HG03108 (cell line): ENCODE results near the gene BCL11B.
"Not testable (repeated sequence)": the region's sequence is repeated elsewhere in the genome, so short reads cannot be mapped to it uniquely, and the experiment has no call there.

Source experiments
- ATAC-seq: cut with Tn5 transposase; IDR thresholded peaks from one replicate; pipeline ENCODE4 v1.9.1; 2021; ENCODE audit warnings: moderate library complexity; ENCODE audit not compliant: unreplicated experiment

Gene BCL11B

GRCh38 chr14:99203080-99203479 is 68.9 kb downstream of the BCL11B start:
- ATAC-seq = no peak

DNA sequence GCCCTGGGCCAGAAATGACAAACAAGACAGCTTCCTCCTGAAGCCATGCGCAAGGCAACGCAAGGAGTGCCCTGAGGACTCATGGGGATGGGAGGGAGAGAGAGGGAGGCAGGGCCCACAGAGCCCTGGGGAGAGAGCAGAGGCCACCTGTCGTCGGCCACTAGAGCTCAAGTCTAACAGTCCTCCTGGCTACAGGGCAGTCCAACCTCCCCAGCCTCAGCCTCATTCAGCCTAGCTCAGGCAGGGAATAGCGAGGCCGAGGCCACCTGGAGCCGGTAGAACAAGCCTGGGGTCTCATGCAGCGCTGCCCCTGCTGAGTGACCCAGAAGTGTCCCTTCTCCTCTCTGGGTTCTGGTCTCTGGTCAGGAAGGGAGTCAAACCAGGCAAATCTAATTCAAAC is 69.5 kb downstream of the BCL11B start:
- no peak for ATAC-seq

DNA sequence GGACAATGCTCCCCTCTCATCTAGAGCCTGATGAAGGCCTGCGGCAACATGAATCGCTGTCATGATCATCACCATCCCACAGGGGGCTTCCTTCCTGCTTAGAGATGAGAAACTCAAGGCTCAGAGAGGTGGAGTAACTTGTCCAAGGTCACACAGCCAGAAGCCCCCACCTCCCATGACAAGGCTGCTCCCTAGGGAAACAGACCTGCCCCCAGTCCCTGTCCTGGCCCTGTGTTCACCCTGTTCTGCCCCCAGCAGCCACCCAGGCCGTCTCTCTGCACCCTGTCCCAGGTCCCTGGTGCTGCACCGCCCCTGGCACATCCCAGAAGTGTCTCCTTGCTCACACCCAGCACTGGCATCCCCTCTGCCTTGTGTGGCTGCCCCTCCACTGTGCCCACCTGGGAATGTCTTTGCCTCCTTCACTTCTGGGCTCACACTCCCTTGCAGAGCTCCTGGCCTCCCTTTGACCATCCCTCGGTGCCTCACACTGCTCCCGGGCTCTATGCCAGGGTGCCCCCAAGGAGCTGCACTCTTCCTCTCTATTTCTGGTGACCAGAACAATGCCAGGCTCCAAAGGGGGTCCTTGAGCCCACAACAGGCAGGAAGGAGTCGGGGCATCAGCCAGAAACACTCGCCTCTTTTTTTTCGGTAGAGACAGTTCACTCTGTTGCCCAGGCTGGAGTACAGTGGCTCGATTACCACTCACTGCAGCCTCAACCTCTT is 70.5 kb downstream of the BCL11B start:
- no peak for ATAC-seq

GRCh38 chr14:99200654-99201005 is 71.4 kb downstream of the BCL11B start:
- ATAC-seq = no peak

DNA sequence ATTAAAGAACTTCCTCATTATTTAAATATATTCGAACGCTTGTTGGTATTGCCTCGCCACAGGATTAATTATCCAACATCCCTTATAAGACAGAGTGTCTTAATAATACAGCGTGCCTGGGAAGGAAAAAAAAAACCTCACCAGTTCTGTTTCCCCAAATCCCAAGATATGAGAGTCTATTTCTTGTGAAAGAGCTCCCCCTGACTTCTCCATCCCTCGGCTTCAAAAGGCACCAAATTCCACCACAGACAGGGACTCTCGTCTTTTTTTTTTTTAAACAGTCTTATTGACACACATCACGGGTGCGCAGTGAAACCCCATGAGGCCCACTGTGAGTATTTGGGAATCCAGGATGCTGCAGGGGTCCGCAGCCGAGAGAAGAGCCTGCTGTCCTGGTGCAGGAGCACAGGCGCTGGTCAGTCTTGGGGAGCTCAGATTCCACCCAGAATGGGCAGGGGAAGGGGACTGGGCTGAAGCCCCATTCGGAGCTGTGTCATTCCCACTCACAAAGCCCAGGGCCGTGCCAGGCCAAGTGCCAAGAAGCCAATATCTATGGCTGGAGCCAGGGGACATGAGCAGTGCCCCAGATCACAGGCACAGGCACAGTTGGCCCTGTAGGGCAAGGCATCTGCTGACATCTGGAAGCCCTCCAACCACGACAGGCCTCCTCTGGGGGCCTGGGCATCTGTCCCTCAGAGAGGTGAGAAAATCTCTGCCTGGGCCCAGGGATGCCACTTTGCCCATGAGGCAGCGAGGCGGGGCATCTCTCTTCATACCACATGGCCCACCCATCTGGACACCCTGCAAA is 71.9 kb downstream of the BCL11B start:
- ATAC-seq = no peak

DNA sequence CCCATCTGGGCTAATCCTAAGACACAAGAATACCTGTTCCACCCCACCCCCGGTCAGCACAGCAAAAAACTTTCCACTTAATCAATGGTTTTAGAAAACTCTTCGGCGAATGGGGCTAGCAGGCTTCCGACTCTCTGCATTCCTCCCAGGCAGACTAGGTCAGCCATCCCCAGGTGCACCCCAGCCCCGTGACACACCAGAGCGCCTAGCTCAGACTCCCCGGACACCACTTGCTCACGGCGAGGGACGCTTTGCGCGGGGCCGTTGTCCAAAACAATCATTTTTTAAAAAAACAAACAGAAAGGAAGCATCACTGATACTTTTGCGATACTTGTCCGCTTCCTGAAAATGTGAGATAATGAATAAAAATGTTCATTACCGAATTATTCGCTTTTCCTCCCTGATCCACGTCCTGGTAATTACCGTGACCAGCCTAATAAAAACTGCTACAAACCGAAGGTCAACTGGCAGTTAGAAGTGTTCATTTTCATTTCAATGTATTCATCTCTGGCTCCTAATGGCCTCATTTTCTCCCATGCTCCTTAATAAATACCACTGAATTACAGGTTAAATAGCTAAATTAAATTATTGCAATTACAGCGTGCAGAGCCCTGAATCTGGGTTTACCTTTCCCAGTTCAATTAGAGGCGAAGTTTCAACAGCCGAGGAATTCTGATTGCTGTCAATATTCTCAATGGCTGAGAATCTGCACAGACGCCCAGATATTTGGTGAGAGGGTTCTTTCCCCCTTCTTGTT is 73.1 kb downstream of the BCL11B start:
- no peak for ATAC-seq

DNA sequence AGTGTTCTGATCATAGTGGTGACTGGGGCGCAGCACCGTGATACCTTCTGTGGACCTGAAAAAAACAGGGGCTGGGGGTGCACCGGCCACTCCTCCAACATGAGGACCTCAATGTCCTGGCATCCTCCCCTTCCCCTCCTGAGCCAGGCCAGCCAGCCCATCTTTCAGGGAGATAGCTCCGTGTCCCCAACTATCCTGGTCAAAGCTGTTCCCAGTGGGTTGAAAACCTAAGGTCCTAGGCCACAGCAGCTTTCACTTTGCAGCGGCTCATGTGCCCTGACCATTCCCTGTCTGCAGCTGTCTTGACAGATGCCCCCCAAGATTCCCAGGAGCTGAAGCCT is 75.7 kb downstream of the BCL11B start:
- no peak for ATAC-seq

GRCh38 chr14:99195602-99196309 is 76.2 kb downstream of the BCL11B start:
- no peak for ATAC-seq

DNA sequence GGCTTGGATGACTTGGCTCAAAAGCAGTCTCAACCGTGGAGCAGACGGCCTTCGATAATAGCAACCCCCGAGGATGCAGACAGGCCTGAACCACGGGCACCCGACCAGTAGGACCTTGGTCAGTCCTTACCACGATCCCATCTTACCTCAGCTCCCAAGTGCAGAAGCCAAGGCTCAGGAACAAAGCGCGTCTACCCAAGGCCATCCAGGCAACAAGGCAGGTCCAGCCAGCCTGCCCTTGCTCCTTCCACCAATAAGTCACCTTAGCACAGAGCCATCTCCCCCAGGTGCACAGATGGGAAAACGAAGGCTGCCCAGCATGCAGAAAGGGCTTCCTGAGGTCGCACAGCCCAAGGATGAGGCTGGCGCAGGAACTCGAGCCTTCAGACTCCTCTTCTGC is 77.3 kb downstream of the BCL11B start:
- ATAC-seq = no peak

GRCh38 chr14:99194136-99194535 is 77.9 kb downstream of the BCL11B start:
- no peak for ATAC-seq

DNA sequence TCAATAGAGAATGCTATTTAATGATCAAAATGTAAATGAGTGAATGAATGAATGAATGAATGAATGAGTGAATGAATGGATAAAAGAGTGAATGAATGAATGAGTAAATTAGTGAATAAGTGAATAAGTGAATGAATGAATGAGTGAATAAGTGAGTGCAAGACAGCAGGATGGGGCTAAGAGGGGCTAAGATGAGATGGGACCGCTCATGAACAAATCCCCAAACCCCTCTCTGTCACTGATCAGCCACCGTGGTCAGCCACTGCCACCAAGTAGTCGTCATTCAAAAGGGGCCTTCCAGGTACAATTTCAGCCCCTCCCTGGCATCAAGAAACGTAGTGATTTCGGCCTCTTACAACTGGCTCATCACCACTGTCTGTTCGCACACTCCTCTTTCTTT is 79.2 kb downstream of the BCL11B start:
- ATAC-seq = no peak

GRCh38 chr14:99192028-99192621 is 79.9 kb downstream of the BCL11B start:
- no peak for ATAC-seq

- no peak for ATAC-seq
Observed at GRCh38 chr14:99191395-99192027, 80.5 kb downstream of the BCL11B start.

DNA sequence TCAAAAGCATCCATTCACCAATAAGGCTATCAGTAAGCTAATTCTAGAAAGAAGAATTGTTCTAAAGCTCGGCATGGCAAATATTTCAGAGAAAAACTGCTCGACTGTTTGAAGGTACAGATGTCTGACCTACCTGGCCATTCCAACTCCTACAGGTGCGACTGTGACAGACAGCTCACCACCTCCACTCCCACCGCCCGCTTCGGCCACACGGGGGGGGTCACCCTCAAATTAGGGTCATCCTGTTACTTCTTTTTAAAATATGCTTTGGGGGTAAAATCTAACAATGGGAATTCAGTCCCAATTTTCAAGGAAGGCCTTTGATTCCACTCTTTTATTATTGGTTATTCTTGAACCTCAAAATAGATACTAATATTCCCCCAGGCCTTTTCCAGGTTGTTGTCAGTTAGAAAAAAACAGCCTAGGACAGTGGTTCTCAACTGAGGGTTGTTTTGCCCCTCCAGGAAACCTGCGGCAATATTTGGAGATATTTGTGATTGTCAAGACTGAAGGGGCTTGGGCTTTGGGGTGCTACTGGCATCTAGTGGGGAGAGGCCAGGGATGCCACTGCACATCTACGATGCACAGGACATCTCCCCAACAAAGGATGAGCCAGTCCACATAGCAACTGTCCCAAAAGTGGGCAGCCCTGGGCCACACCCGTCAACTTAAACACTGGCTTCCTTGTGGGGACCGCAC is 81.2 kb downstream of the BCL11B start:
- no peak for ATAC-seq

DNA sequence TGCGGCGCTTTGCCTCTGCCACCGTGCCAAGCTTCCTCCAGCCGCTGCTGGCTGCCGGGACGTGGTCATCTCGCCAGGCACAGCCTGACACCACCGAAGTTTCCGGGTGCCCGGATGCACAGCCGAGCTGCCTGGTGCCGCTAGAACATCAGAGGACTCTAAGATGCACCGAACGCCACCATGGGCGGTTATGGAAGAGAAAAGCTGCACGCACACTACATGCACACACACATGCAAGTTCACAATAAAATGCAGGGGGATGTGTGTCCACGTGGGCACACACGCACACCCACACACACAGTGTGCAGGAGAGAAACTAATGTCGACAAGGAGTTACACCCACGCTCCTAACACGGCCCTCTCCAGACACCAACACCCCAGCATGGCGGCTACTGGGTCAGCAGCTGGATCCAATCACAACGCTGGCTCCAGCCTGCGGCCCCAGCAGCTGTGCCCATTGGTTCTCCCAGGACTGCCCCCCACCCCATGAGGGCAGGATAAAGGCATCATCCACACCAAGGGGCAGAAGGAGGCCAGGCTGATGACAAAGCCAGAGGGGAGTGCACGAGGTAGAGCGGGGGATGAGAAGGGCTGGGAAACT is 82.7 kb downstream of the BCL11B start:
- ATAC-seq = no peak

DNA sequence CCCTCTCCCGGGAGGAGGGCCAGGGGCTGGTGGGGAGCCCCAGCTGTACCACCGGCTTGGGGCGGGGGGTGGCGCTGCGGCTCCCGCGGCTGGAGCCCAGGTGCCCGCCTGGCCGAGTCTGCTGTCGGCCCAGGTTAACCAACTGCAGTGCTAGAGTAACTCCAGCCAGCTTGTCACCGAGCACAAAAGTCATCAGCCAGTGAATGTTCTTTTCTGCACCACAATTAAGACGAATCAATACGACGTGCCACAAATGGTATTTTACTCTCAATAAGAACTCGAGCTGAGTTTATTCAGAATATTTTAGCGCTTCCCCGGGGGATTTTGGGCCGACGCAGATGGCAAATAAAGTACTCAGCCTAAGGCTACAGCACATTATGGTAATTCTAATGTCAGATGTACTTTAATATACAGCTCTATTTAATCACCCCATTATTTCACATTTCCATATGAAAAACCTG is 83.2 kb downstream of the BCL11B start:
- no peak for ATAC-seq

- ATAC-seq = no peak
Observed at GRCh38 chr14:99187858-99188257, 84.1 kb downstream of the BCL11B start.

DNA sequence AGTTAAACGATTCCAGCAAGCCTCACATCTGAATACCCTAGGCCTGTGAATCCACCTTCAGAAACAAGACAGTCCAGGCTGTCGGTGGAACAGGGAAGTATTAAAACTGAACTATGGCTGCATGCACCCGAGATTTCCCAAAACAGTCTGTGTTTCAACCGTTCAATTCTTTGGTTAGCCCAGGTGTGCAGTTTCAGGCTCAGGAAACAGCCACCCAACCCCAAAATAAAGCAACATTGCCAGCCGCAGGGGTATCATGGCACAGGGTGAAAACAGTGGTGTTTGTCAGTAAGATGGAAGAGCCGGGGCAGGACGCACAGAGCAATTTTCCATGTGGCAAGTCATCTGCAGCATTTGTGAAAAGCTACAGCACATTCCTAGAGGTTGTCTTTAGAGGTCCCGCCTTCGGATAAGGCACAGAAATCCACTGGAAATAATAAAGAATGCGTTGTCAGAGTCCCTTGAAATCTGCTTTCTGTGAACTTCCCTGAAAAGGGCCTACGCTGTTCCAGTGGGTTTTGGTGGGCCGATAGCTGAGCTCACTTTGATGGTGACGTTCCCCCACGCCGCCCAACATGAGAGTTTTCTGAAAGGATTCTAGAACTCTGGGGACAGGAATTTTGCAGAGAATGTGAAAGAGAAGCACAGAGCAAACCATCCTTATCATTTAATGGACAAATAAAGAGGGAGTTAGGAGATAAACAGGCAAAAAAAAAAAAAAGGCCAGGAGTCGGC is 84.9 kb downstream of the BCL11B start:
- ATAC-seq = no peak

DNA sequence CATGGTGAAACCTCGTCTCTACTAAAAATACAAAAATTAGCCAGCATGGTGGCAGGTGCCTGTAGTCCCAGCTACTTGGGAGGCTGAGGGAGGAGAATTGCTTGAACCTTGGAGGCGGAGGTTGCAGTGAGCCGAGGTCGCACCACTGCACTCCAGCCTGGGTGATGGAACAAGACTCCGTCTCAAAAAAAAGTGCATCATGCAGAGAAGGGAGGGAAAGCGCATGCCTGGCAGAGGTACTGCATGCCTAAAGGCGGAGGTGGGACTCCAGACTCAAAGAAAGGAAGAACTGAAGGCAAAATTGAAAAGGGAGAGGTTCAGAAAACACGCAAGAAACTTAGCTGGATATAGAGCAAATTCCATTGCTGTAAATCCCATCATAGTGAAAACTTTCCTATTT is 85.7 kb downstream of the BCL11B start:
- ATAC-seq = not testable (repeated sequence)
